ENCODE data around the gene MRPL10. TPM values are rescaled to one million over a fixed set of nuclear protein-coding genes. Genes with fewer than 3 reads are reported as not detected.

MRPL10 gene
- total RNA-seq, 4 donors from 2014 or later, result 23.2 to 36.6 (median 30.0) TPM

DNA sequence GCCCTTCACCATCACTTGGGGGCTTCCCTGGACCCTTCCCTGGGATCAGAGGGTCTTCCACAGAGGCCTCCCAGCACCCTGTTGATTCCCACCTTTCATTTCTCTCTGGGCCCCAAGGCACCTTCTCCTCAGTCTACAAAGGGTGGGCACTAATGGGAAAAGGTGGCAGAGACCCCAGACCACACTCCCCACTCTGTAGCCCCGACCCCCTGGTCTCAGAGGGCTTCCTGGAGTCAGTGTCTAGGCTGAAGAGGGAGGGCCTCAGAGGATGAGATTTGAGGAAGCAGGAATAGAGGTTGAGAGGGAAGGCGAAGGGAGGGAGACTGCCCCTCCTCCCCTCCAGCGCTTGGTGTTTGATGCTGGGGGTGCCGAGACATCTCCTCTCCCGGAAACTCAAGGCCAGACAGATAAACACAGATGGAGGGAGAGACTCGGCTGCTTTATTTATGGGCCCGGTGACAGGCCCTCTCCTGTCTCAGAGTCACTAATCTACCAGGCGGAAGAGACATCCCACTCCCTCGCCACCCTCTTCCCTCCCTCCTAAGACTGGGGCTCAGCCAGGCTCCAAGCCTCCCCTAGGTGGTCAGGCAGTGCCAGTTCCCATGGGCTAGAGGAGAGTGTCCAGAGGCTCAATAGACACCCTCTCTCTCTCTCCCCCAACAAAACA is 46.2 kb upstream of the MRPL10 start:
- Histone ChIP-seq H3K4me1 (peaks cover under 1 to 19% (median 8%) of the 10 kb centered on the region in 3 donors), H3K9me3 (no peaks in the 10 kb centered on the region), H3K36me3 (no peaks in the 10 kb centered on the region), H3K27me3 (peaks cover 0 to 64% (median 3%) of the 10 kb centered on the region in 4 donors), H3K4me3 (no peak overlapping the region), H3K27ac (no peak overlapping the region)
- intact Hi-C loops (cut with DNase I), result no loop called here
- no peak for DNase-seq
- TF ChIP-seq, protein P1, sequence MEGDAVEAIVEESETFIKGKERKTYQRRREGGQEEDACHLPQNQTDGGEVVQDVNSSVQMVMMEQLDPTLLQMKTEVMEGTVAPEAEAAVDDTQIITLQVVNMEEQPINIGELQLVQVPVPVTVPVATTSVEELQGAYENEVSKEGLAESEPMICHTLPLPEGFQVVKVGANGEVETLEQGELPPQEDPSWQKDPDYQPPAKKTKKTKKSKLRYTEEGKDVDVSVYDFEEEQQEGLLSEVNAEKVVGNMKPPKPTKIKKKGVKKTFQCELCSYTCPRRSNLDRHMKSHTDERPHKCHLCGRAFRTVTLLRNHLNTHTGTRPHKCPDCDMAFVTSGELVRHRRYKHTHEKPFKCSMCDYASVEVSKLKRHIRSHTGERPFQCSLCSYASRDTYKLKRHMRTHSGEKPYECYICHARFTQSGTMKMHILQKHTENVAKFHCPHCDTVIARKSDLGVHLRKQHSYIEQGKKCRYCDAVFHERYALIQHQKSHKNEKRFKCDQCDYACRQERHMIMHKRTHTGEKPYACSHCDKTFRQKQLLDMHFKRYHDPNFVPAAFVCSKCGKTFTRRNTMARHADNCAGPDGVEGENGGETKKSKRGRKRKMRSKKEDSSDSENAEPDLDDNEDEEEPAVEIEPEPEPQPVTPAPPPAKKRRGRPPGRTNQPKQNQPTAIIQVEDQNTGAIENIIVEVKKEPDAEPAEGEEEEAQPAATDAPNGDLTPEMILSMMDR (IDR thresholded peaks at IDR 0.05), result no peak
- no peak for TF ChIP-seq POLR2A (IDR thresholded peaks at IDR 0.05)
- WGBS, 2 donors, result 54 to 68% methylated on average over 6 to 7 of the region's 9 CpGs

DNA sequence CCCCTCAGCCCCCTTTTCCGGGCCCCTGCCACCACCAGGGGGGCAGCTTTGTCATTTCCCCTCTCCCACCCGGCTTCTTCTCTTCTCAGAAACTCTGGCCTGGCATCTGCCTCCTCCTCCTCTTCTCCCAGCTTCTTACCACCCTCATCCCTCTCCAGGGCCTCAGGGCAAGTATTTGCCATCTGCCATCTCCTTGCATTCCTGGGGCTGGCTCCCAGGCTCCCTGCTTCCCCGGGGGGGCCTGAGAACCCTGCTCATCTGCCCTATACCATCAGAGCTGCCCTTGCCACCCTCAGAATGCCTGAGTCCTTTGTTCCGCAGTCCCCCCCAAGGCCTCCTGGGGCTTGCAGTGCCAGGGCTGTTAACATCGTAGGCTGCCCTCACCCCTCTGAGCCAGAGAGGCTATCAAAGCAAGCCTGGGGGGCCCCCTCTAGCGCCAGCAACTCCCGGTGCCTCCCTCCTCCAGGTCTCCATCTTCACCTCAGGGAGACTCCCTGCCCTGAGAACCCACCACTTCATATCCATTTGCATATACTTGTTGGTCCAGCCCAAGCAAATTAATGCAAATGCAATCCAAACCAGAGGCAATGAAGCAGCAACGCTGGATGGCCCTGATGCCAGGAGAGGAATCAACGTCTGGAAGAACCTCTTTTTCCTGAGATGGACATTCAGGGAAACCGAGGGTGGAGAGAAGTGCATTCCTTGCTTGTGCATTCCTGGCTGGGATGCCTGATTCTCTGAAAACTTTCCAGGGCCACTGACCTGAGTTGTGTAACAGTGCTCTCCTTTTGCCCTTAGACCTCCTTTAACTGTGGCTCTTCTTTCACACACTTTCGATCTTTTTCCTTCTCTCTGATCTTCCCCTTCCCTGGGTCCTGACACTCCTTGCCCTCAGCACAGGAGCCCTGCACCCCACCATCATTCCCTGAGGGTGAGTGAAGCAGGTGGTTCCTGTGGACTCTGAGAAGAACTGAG is 44.0 kb upstream of the MRPL10 start:
- Histone ChIP-seq H3K36me3 (no peaks in the 10 kb centered on the region), H3K27me3 (peaks cover 0 to 86% (median 3%) of the 10 kb centered on the region in 4 donors), H3K27ac (no peak overlapping the region), H3K4me3 (no peak overlapping the region), H3K4me1 (peaks cover 4 to 17% (median 9%) of the 10 kb centered on the region in 3 donors), H3K9me3 (no peaks in the 10 kb centered on the region)
- TF ChIP-seq, protein P1 (IDR thresholded peaks at IDR 0.05), result no peak
- TF ChIP-seq POLR2A (IDR thresholded peaks at IDR 0.05), result no peak
- intact Hi-C loops (cut with DNase I), result no loop called here
- no peak for DNase-seq
- 47 to 63% methylated on average over 7 of the region's 11 CpGs for WGBS, 2 donors

DNA sequence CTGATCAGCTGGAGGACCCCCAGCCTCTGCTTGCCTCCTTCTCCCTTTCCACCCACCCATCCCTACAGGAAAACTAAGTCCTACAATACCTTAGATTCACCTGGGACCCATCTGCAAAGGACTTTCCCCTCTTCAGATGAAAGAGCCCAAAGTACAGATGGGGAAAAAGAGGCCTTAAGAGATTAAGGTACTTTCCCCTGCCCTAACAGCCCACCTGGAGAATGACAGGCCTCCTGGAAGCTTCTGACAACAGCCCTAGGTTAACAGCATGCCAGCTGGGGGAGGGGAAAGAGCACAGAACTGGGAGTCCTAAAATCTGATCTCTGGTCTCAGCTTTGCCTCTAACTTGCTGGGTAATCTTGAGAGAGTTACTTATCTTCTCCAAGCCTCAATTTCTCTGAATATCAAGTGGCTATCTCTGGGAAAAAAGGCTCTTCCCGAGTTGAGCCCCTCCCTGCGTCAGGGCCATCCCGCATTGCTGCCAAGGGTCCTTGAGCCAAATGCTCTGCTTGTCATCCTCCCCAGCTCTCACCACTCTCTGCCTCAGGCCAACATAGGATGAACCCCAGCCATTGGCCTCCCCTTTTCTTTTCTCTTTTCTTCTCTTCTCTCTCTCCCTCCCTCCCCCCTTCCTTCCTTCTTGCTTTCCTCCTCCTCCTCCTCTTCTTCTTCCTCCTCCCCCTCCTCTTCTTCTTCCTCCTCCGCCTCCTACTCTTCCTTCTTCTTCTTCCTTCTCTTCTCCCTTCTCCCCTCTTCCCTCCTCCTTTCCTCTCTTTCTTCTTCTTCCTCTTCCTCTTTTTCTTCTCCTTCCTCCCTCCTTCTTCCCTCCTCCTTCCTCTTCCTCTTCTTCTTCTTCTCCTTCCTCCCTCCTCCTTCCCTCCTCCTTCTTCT is 42.1 kb upstream of the MRPL10 start:
- 49 to 76% methylated on average over 4 of the region's 4 CpGs for WGBS, 2 donors
- H3K27me3 ChIP-seq, result peaks cover 0 to 94% (median 3%) of the 10 kb centered on the region in 4 donors
- TF ChIP-seq, protein P1 (IDR thresholded peaks at IDR 0.05), result no peak
- no peak for TF ChIP-seq POLR2A (IDR thresholded peaks at IDR 0.05)
- no peak overlapping the region for H3K27ac ChIP-seq
- peaks cover 4 to 17% (median 9%) of the 10 kb centered on the region in 3 donors for H3K4me1 ChIP-seq
- H3K9me3 ChIP-seq, result no peaks in the 10 kb centered on the region
- intact Hi-C loops (cut with DNase I), result no loop called here
- DNase-seq, result no peak
- H3K4me3 ChIP-seq, result no peak overlapping the region
- H3K36me3 ChIP-seq, result no peaks in the 10 kb centered on the region

DNA sequence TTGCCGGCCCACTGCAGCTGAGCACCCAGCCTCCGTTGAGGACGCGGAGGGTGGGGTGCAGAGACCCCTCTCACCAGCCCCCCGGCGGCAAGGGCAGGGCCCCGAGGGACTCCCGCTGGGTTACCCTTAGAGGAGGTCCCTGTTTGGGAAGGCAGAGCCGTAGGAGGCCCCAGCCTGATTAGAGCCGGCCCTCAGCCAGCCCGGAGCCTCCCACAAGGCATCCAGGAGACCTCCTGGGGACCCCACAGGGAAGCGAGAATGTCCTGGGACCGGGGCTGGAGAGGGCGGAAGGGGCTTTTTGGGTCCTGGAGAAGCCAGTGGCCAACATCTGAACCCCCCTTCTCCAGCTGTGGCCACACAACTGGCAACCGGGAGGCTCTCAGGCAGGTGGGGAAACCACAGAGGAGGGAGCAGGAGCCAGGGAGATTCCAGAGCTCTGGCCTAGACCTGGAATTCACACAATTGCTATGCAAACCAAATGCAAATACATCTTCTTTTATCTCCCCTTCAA is 41.4 kb upstream of the MRPL10 start:
- WGBS, 2 donors, result no CpG with 5 or more reads among the region's 15 CpGs

More for the DNA sequence above, 41.4 kb upstream of the MRPL10 start:
- H3K4me3 ChIP-seq, result peak overlapping the region in 3 of 4 donors; percentile 10 to 42 (median 22)
- peaks cover 0 to 94% (median 3%) of the 10 kb centered on the region in 4 donors for H3K27me3 ChIP-seq
- H3K9me3 ChIP-seq, result no peaks in the 10 kb centered on the region
- DNase-seq, result no peak
- no peak for TF ChIP-seq POLR2A (IDR thresholded peaks at IDR 0.05)
- TF ChIP-seq, protein P1 (IDR thresholded peaks at IDR 0.05), result no peak
- no peak overlapping the region for H3K27ac ChIP-seq
- intact Hi-C loops (cut with DNase I), result no loop called here
- H3K36me3 ChIP-seq, result no peaks in the 10 kb centered on the region
- H3K4me1 ChIP-seq, result peaks cover 4 to 17% (median 9%) of the 10 kb centered on the region in 3 donors
